Heart left ventricle (tissue), 16 donors: ENCODE results near the gene FAM117B. TPM values are rescaled to one million over a fixed set of nuclear protein-coding genes. Genes with fewer than 3 reads are reported as not detected.
A peak's percentile ranks its signal among the peaks of the same experiment; 100 is the strongest.

ENCODE experiments used
- ATAC-seq, 4 donors: fragments of 200-7000 bp; cut with Tn5 transposase; one replicate each; pipeline ENCODE4 v1.9.1; 2020 to 2022; ENCODE audit warnings: moderate library complexity in 4 of 4, mild to moderate bottlenecking in 3 of 4, moderate number of reproducible peaks in 1 of 4
- DNase-seq, 5 donors: peaks; one replicate each; pipeline ENCODE4 v3.0.0-alpha.2; 2020
- H3K27ac ChIP-seq, 12 donors: fragments of 200-600 bp; sonication (generic) in 4 of 12; one replicate each; pipeline versions ENCODE4 v1.5.0 to v1.8.0; 2016 to 2022; ENCODE audit warnings: mild to moderate bottlenecking in 2 of 12
- H3K27me3 ChIP-seq, 9 donors: fragments of 200-600 bp; sonication (generic) in 2 of 9; one replicate each; pipeline versions ENCODE4 v1.5.1 to v1.8.0; 2016 to 2022; ENCODE audit warnings: mild to moderate bottlenecking in 3 of 9
- H3K36me3 ChIP-seq, 9 donors: fragments of 200-600 bp; sonication (generic) in 2 of 9; one replicate each; pipeline versions ENCODE4 v1.5.0 to v1.8.0; 2018 to 2022; ENCODE audit warnings: mild to moderate bottlenecking in 2 of 9
- H3K4me1 ChIP-seq, 12 donors: fragments of 200-600 bp; sonication (generic) in 4 of 12; one replicate each; pipeline versions ENCODE4 v1.5.0 to v1.8.0; 2016 to 2022; ENCODE audit warnings: mild to moderate bottlenecking in 3 of 12
- H3K4me3 ChIP-seq, 12 donors: fragments of 200-600 bp; sonication (generic) in 4 of 12; one replicate each; pipeline versions ENCODE4 v1.5.0 to v1.8.0; 2017 to 2022; ENCODE audit warnings: mild to moderate bottlenecking in 9 of 12, moderate library complexity in 4 of 12
- H3K9me3 ChIP-seq, 12 donors: fragments of 200-600 bp; sonication (generic) in 4 of 12; one replicate each; pipeline versions ENCODE4 v1.5.0 to v1.8.0; 2016 to 2022; ENCODE audit warnings: mild to moderate bottlenecking in 1 of 12
- POLR2A ChIP-seq, 2 donors: fragments of 450-650 bp; IDR thresholded peaks; one replicate each; pipeline ENCODE4 v1.6.1; 2017; ENCODE audit warnings: antibody characterized with exemption in 2 of 2, mild to moderate bottlenecking in 2 of 2, moderate library complexity in 2 of 2
- WGBS, 4 donors: extraction: QIAGEN DNeasy Blood & Tissue Kit in 2 of 4; methylation state at CpG; one replicate each; pipeline versions ENCODE4 v1.1.5 to v1.1.7; 2013 to 2018; 5-methylcytosine and 5-hydroxymethylcytosine counted together
- intact Hi-C, 10 donors: fragments of 100-400 bp; cut with DNase I; formaldehyde crosslinking; loops; one replicate each; pipeline versions ENCODE4 v1.11.1 to v1.14.2; 2022
- polyA plus RNA-seq, 2 donors: library from polyadenylated mRNA; stranded (reverse); fragments of 200-250 nt; gene quantifications; one replicate each; pipeline ENCODE4 v1.2.3, GENCODE V29; 2013
- total RNA-seq, 9 donors: library from RNA; depleted of rRNA in 2 of 9; stranded (reverse); fragments of >200 nt in 2 of 9; fragmentation: NEBNext Ultra II Directional in 3 of 9; extraction: Animal tissue kit (Norgen Biotek cat#: 25700) in 3 of 9; gene quantifications; one replicate each; pipeline versions ENCODE4 v1.1.0 to v1.2.4, GENCODE V29; 2016 to 2023
- TF ChIP-seq, protein P1 (sequence below), 12 donors: fragments of 200-600 bp; sonication (generic) in 4 of 12; IDR thresholded peaks; one replicate each; pipeline versions ENCODE4 v1.5.0 to v1.8.0; 2018 to 2022; ENCODE audit warnings: antibody characterized with exemption in 12 of 12, mild to moderate bottlenecking in 5 of 12
- donor health status: ischemic (EF 13 %, LVEDD 7.1; RV severe dilation, severe dysfunction).
- donor health status: healthy with polysubstance abuse.
- donor health status: DM: no; HTN: yes; CAD: no.
- donor health status: DM: no; HTN: no; CAD: no.
- donor health status: ischemic (EF 25% LVEDD 6.9; RV normal size, moderate dysfunction).
- donor health status: ischemic (EF 25% LVEDD 5.7; RV mildly dilated, moderate dysfunction).
- donor health status: healthy.
- donor health status: DM: yes; HTN: yes; CAD: no.
- donor health status: ischemic (EF 35%, LVEDD 5.7; RV mildly dilated, moderate dysfunction).
- donor health status: nonischemic (EF 11% LVEDD 7.7; RV severe dilation, severe dysfunction).
- donor health status: DM: yes; HTN: yes; CAD: no.
- donor health status: PGD.
- donor health status: ischemic (EF 29% LVEDD 5.4; RV normal size, mild dysfunction).
- donor health status: nonischemic (EF 23%, LVEDD 6.1; RV moderate dilation, normal function).

FAM117B gene
- total and polyA plus RNA-seq, 11 donors = 0.68 to 6.1 (median 2.1) TPM

DNA sequence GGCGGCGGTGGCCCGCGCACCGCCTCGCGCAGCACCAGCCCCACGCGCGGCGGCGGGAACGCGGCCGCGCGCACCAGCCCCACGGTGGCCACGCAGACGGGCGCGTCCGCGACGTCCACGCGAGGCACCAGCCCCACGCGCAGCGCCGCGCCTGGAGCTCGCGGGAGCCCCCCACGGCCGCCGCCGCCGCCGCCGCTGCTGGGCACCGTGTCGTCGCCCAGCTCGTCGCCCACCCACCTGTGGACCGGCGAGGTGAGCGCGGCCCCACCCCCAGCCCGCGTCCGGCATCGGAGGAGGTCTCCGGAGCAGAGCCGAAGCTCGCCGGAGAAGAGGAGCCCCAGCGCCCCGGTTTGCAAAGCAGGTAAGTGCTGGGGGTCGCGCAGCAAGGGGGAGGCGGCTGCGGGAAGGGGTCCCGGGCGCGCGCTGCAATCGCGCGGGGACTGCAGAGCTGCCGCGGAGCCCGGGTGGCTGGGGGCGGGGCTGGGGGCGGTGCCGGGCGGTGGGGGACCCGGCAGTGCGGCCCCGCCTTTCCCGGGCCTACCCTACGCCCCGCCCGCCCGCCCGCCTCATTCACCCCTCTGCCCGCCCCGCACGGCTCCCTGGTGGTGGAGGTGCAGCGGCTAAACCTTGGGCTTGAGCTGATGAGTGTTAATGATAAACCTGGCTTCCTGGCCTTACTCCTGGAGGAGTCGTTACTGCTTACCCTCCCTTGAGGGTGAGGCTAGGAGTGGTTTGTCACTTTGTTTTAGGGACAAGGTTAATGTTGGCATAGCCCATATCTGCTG is 851 bp downstream of the FAM117B start:
- Histone ChIP-seq H3K4me1 (peaks cover 0 to 27% (median 14%) of the 10 kb centered on the region in 12 donors), H3K4me3 (peak overlapping the region; percentile 72 to 99 (median 96)), H3K9me3 (no peaks in the 10 kb centered on the region), H3K27me3 (no peaks in the 10 kb centered on the region), H3K36me3 (no peaks in the 10 kb centered on the region), H3K27ac (peak overlapping the region; percentile 60 to 96 (median 90))
- ATAC-seq (peak; percentile 37 to 81 (median 64)), DNase-seq (peak; percentile 74 to 87 (median 81))
- 0% methylated on average over 8 to 92 of the region's 92 CpGs for WGBS, 4 donors
- TF ChIP-seq, protein P1, sequence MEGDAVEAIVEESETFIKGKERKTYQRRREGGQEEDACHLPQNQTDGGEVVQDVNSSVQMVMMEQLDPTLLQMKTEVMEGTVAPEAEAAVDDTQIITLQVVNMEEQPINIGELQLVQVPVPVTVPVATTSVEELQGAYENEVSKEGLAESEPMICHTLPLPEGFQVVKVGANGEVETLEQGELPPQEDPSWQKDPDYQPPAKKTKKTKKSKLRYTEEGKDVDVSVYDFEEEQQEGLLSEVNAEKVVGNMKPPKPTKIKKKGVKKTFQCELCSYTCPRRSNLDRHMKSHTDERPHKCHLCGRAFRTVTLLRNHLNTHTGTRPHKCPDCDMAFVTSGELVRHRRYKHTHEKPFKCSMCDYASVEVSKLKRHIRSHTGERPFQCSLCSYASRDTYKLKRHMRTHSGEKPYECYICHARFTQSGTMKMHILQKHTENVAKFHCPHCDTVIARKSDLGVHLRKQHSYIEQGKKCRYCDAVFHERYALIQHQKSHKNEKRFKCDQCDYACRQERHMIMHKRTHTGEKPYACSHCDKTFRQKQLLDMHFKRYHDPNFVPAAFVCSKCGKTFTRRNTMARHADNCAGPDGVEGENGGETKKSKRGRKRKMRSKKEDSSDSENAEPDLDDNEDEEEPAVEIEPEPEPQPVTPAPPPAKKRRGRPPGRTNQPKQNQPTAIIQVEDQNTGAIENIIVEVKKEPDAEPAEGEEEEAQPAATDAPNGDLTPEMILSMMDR (IDR thresholded peaks at IDR 0.05) = peak in 3 of 12 donors; percentile 12 to 24 (median 13)
- TF ChIP-seq POLR2A (IDR thresholded peaks at IDR 0.05) = peak in 1 of 2 donors; percentile 23
- intact Hi-C loops = loop anchor here in 5 of 10 donors (2.0 to 10.0 kb wide), 3 partner anchors 47 to 379 kb away; partner anchors contain the start of gene NBEAL1 (in 1 of the 5)

DNA sequence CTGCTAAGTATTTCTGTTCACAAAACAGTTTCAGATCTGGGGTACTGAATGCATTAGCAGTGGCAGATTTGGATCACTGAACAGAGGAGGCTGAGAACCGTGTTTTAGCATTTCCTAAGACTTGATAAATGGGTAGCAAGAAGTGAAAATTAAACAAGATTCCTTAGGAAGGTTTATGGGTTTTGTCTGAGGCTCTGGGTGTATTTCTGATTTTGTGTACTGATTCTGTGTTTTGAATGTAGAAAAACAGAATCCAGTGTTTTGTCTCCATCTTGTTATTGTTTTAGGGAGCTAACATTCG is 1.4 kb downstream of the FAM117B start:
- DNase-seq (no peak), ATAC-seq (no peak)
- Histone ChIP-seq H3K27me3 (no peaks in the 10 kb centered on the region), H3K9me3 (no peaks in the 10 kb centered on the region), H3K4me3 (peak overlapping the region in 11 of 12 donors; percentile 72 to 99 (median 97)), H3K4me1 (peaks cover 0 to 27% (median 14%) of the 10 kb centered on the region in 12 donors), H3K36me3 (no peaks in the 10 kb centered on the region), H3K27ac (peak overlapping the region in 11 of 12 donors; percentile 56 to 96 (median 89))
- TF ChIP-seq, protein P1 (IDR thresholded peaks at IDR 0.05) = no peak
- TF ChIP-seq POLR2A (IDR thresholded peaks at IDR 0.05) = no peak
- WGBS, 4 donors = 8 to 14% (median 9%) methylated on average over 2 of the region's 2 CpGs
- intact Hi-C loops = loop anchor here in 2 of 10 donors (10.0 kb wide), 2 partner anchors 51 to 379 kb away; partner anchors contain the start of gene NBEAL1 (in 1 of the 2)

DNA sequence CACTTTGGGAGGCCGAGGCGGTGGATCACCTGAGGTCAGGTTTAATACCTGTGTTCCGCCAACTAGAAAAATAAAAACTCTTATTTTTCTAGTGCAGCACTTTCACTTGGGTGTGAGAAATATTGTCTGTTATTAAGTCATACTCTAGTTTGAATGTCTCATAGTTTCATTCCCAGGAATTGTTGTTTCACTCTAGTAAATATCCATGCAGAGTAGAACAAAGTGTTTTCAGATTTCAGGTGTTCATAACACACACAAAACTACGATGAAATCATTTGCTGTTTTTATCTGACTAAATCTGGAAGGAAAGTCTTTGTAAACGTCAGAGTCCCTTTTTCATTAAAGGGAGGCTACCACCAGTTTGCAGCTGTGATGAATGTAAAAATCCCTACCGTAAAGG is 4.0 kb downstream of the FAM117B start:
- WGBS, 4 donors = 87 to 90% (median 90%) methylated on average over 6 of the region's 6 CpGs
- intact Hi-C loops = loop anchor here in 2 of 10 donors (10.0 kb wide), 2 partner anchors 54 to 376 kb away; partner anchors contain the start of gene NBEAL1 (in 1 of the 2)

DNA sequence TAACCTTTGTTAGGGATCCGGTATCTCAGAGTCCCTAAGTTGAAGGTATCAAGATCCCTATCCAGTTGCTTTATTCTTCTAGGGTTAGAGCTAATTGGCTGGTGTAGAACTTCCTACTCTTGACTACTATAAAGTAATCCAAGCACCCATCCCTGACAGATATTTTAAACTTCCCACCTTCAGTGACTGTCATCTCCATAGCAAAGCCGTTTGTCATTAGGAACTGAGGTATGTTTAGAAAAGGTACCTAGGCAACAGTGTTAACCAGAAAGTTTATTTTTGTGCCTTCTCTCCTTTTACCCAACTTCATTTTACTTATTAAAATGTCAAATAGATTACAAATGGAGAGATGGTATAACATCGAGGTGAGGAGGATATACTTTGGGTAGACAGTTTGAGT is 4.5 kb downstream of the FAM117B start:
- H3K9me3 ChIP-seq = no peaks in the 10 kb centered on the region

More for the DNA sequence above, 4.0 kb downstream of the FAM117B start:
- ATAC-seq = no peak
- no peaks in the 10 kb centered on the region for H3K9me3 ChIP-seq
- peaks cover 0 to 32% (median 13%) of the 10 kb centered on the region in 12 donors for H3K4me1 ChIP-seq
- no peak for DNase-seq
- H3K36me3 ChIP-seq = no peaks in the 10 kb centered on the region
- TF ChIP-seq, protein P1 (IDR thresholded peaks at IDR 0.05) = no peak
- no peak for TF ChIP-seq POLR2A (IDR thresholded peaks at IDR 0.05)
- no peak overlapping the region for H3K27ac ChIP-seq
- H3K27me3 ChIP-seq = no peaks in the 10 kb centered on the region
- no peak overlapping the region for H3K4me3 ChIP-seq

More for the DNA sequence above, 4.5 kb downstream of the FAM117B start:
- TF ChIP-seq, protein P1 (IDR thresholded peaks at IDR 0.05) = no peak
- no peak for TF ChIP-seq POLR2A (IDR thresholded peaks at IDR 0.05)
- Histone ChIP-seq H3K4me3 (no peak overlapping the region), H3K36me3 (no peaks in the 10 kb centered on the region), H3K27me3 (no peaks in the 10 kb centered on the region), H3K4me1 (peaks cover 0 to 33% (median 12%) of the 10 kb centered on the region in 12 donors), H3K27ac (no peak overlapping the region)
- ATAC-seq = no peak
- no peak for DNase-seq
- intact Hi-C loops = loop anchor here in 2 of 10 donors (10.0 kb wide), 2 partner anchors 54 to 376 kb away; partner anchors contain the start of gene NBEAL1 (in 1 of the 2)
- WGBS, 4 donors = 75 to 82% (median 78%) methylated on average over 3 of the region's 3 CpGs
